IMR-90 (cell line): ENCODE results near the gene MAGEA6. TPM values are rescaled to one million over a fixed set of nuclear protein-coding genes. Genes with fewer than 3 reads are reported as not detected.
"Not testable (repeated sequence)": the region's sequence is repeated elsewhere in the genome, so short reads cannot be mapped to it uniquely, and the experiment has no call there.

Experiments used
- ATAC-seq: fragments of 200-7000 bp; cut with Tn5 transposase; 2 replicates; pipeline ENCODE4 v1.9.1; 2020; ENCODE audit warnings: low read depth, mild to moderate bottlenecking, moderate library complexity
- BruUV-seq: library from RNA; stranded (reverse); fragments of 400-500 nt; replicated peaks from 2 replicates; lab custom pipeline; 2021; lab: Mats Ljungman, UMichigan
- CTCF ChIA-PET: fragments of 300-600 bp; formaldehyde crosslinking; extraction: SDS; loops from one replicate; lab custom pipeline; 2021; ENCODE audit warnings: antibody characterized with exemption; lab: Yijun Ruan, JAX
- POLR2A ChIA-PET: fragments of 300-600 bp; sonication (Branson Sonifier 250); formaldehyde crosslinking; loops from one replicate; lab custom pipeline; 2022; ENCODE audit warnings: antibody characterized with exemption; ENCODE audit not compliant: unreplicated experiment; lab: Charles Lee
- DNase-seq: peaks from one replicate; pipeline ENCODE4 v3.0.0; 2013
- H2AFZ ChIP-seq: replicated peaks from 2 replicates; pipeline ENCODE3; 2013; ENCODE audit warnings: low read length, mild to moderate bottlenecking; ENCODE audit not compliant: poor library complexity
- H2AK5ac ChIP-seq: 2 replicates; pipeline ENCODE4 v1.6.1; 2013; ENCODE audit warnings: low read depth, low read length, inconsistent platforms
- H2AK9ac ChIP-seq: replicated peaks from 2 replicates; pipeline ENCODE3; 2013; ENCODE audit warnings: mild to moderate bottlenecking, low read depth, low read length, moderate library complexity; ENCODE audit not compliant: poor library complexity
- H2BK120ac ChIP-seq: 2 replicates; pipeline ENCODE4 v1.6.1; 2013; ENCODE audit warnings: low read depth, low read length, inconsistent platforms
- H2BK15ac ChIP-seq: 3 replicates; pipeline ENCODE4 v1.6.1; 2013; ENCODE audit warnings: low read depth, low read length, inconsistent platforms
- H2BK20ac ChIP-seq: 2 replicates; pipeline ENCODE4 v1.6.1; 2013; ENCODE audit warnings: low read depth, mild to moderate bottlenecking, inconsistent platforms, low read length, moderate library complexity
- H2BK5ac ChIP-seq: 2 replicates; pipeline ENCODE4 v1.6.1; 2013; ENCODE audit warnings: mild to moderate bottlenecking, low read depth, low read length, inconsistent platforms; ENCODE audit not compliant: poor library complexity, severe bottlenecking
- H3K14ac ChIP-seq: replicated peaks from 2 replicates; pipeline ENCODE4 v1.6.1; 2013; ENCODE audit warnings: low read depth, low read length, inconsistent platforms
- H3K18ac ChIP-seq: 2 replicates; pipeline ENCODE4 v1.6.1; 2013; ENCODE audit warnings: low read depth, low read length, control low read depth
- H3K23ac ChIP-seq: 2 replicates; pipeline ENCODE4 v1.6.1; 2013; ENCODE audit warnings: low read depth, low read length, inconsistent platforms
- H3K27ac ChIP-seq: 2 replicates; pipeline ENCODE4 v1.5.1; 2013; ENCODE audit warnings: mild to moderate bottlenecking, control low read depth, low read length; ENCODE audit not compliant: insufficient read depth
- H3K27me3 ChIP-seq: 2 replicates; pipeline ENCODE4 v1.6.1; 2013; ENCODE audit warnings: low read length; ENCODE audit not compliant: control insufficient read depth, insufficient read depth
- H3K36me3 ChIP-seq: 2 replicates; pipeline ENCODE4 v1.6.1; 2013; ENCODE audit warnings: low read length, mixed read lengths; ENCODE audit not compliant: control insufficient read depth, insufficient read depth
- H3K4ac ChIP-seq: 2 replicates; pipeline ENCODE4 v1.6.1; 2013; ENCODE audit warnings: low read depth, low read length, inconsistent platforms
- H3K4me1 ChIP-seq: 2 replicates; pipeline ENCODE4 v1.6.1; 2013; ENCODE audit warnings: low read length, mixed read lengths; ENCODE audit not compliant: control insufficient read depth, insufficient read depth
- H3K4me2 ChIP-seq: 2 replicates; pipeline ENCODE4 v1.6.1; 2013; ENCODE audit warnings: low read depth, mild to moderate bottlenecking, control low read depth, low read length, moderate library complexity
- H3K4me3 ChIP-seq: 2 replicates; pipeline ENCODE4 v1.5.1; 2013; ENCODE audit warnings: low read depth, mild to moderate bottlenecking, control low read depth, low read length, moderate library complexity; ENCODE audit not compliant: insufficient read depth
- H3K56ac ChIP-seq: 2 replicates; pipeline ENCODE4 v1.6.1; 2013; ENCODE audit warnings: low read length, inconsistent platforms; ENCODE audit not compliant: insufficient read depth; ENCODE audit errors: extremely low read depth
- H3K79me1 ChIP-seq, 2 experiments: 2 replicates each; pipeline ENCODE4 v1.6.1; 2013; ENCODE audit warnings: low read length in 2 of 2, inconsistent platforms in 1 of 2, low read depth in 1 of 2
- H3K9ac ChIP-seq: 2 replicates; pipeline ENCODE4 v1.6.1; 2013; ENCODE audit warnings: low read depth, low read length, control low read depth
- H3K9me1 ChIP-seq: 2 replicates; pipeline ENCODE4 v1.6.1; 2013; ENCODE audit warnings: low read length, inconsistent platforms; ENCODE audit not compliant: insufficient read depth
- H3K9me3 ChIP-seq: 2 replicates; pipeline ENCODE4 v1.6.1; 2013; ENCODE audit warnings: low read length; ENCODE audit not compliant: control insufficient read depth, insufficient read depth
- H4K20me1 ChIP-seq: 2 replicates; pipeline ENCODE4 v1.6.1; 2013; ENCODE audit warnings: low read length, inconsistent platforms; ENCODE audit not compliant: insufficient read depth
- H4K5ac ChIP-seq: 2 replicates; pipeline ENCODE4 v1.6.1; 2013; ENCODE audit warnings: mild to moderate bottlenecking, low read depth, low read length, control low read depth
- H4K8ac ChIP-seq, 2 experiments: 2 replicates each; pipeline ENCODE4 v1.6.1; 2013; ENCODE audit warnings: low read depth in 2 of 2, low read length in 2 of 2, control low read depth in 1 of 2, inconsistent platforms in 1 of 2
- H4K91ac ChIP-seq: 2 replicates; pipeline ENCODE4 v1.6.1; 2013; ENCODE audit warnings: low read depth, low read length, inconsistent platforms; ENCODE audit not compliant: insufficient read depth
- BHLHE40 ChIP-seq: fragments of 150-350 bp; IDR thresholded peaks from 2 replicates; pipeline ENCODE4 v1.6.1; 2016; ENCODE audit warnings: mild to moderate bottlenecking, low read depth, low read length
- CEBPB ChIP-seq: IDR thresholded peaks from 2 replicates; pipeline ENCODE4 v1.6.1; 2012; ENCODE audit warnings: low read depth, low read length, improper control_type of control experiment
- MAFK ChIP-seq: IDR thresholded peaks from 2 replicates; pipeline ENCODE4 v1.6.1; 2012; ENCODE audit warnings: low read depth, low read length, improper control_type of control experiment
- MAZ ChIP-seq: IDR thresholded peaks from 2 replicates; pipeline ENCODE4 v1.6.1; 2012; ENCODE audit warnings: low read depth, mild to moderate bottlenecking, low read length, improper control_type of control experiment, moderate library complexity, borderline replicate concordance
- MXI1 ChIP-seq: IDR thresholded peaks from 2 replicates; pipeline ENCODE4 v1.6.1; 2012; ENCODE audit warnings: low read depth, mild to moderate bottlenecking, low read length, moderate library complexity, borderline replicate concordance
- RFX5 ChIP-seq: IDR thresholded peaks from 2 replicates; pipeline ENCODE4 v1.8.0; 2012; ENCODE audit warnings: low read depth, mild to moderate bottlenecking, low read length, moderate library complexity
- SMC3 ChIP-seq: fragments of 150-350 bp; IDR thresholded peaks from 2 replicates; pipeline ENCODE4 v1.6.1; 2016; ENCODE audit warnings: low read depth, mild to moderate bottlenecking, antibody characterized with exemption, low read length, moderate library complexity
- whole genome bisulfite sequencing, 2 experiments: methylation state at CpG; one replicate each; pipeline versions ENCODE4 v1.1.5 to v1.1.7; 2013; ENCODE audit warnings: missing lambda C conversion rate in 2 of 2; ENCODE audit not compliant: insufficient read length in 1 of 2; ENCODE audit errors: extremely low coverage in 2 of 2; 5-methylcytosine and 5-hydroxymethylcytosine counted together
- dilution Hi-C: fragments of 300-500 bp; cut with HindIII; formaldehyde crosslinking; loops from one replicate; pipeline ENCODE4 v1.14.3; 2018; ENCODE audit warnings: low sequenced_read_pairs; ENCODE audit not compliant: unreplicated experiment
- in situ Hi-C: fragments of 300-500 bp; cut with MboI; formaldehyde crosslinking; loops from 3 replicates; pipeline ENCODE4 v1.14.3; 2019; ENCODE audit warnings: low sequenced_read_pairs, inconsistent platforms, mixed read lengths
- intact Hi-C: fragments of 100-400 bp; cut with micrococcal nuclease; formaldehyde crosslinking; loops from 2 replicates; pipeline ENCODE4 v1.10.0; 2022
- polyA plus RNA-seq, 3 experiments: library from polyadenylated mRNA; depleted of rRNA; stranded (reverse); fragments of >200 nt; gene quantifications; 2 replicates each; pipeline ENCODE4 v1.2.3, GENCODE V29; 2012; ENCODE audit warnings: low replicate concordance in 1 of 3
- total RNA-seq: library from RNA; depleted of rRNA; stranded (reverse); fragments of >200 nt; gene quantifications from 2 replicates; pipeline ENCODE4 v1.2.3, GENCODE V29; 2012

The MAGEA6 gene
- total and polyA plus RNA-seq, 2 of the 4 experiments (the other 2 are of a cell fraction) = not detected

DNA sequence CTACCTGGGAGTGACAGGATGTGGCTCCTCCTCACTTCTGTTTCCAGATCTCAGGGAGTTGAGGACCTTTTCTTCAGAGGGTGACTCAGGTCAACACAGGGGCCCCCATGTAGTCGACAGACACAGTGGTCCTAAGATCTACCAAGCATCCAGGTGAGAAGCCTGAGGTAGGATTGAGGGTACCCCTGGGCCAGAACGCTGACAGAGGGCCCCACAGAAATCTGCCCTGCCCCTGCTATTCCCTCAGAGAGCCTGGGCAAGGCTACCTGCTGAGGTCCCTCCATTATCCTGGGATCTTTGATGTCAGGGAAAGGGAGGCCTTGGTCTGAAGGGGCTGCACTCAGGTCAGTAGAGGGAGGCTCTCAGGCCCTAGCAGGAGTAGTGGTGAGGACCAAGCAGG lies 34.4 kb downstream of the MAGEA6 start:
- no peak overlapping the region for H2BK20ac ChIP-seq
- H3K9ac ChIP-seq = no peak overlapping the region
- no peak overlapping the region for H3K4me2 ChIP-seq
- H2BK15ac ChIP-seq = no peak overlapping the region
- no peak overlapping the region for H2AK9ac ChIP-seq
- intact Hi-C loops = no loop called here
- no peaks in the 10 kb centered on the region for H3K4me1 ChIP-seq
- no peak overlapping the region for H3K4ac ChIP-seq
- DNase-seq (no peak), ATAC-seq (no peak)
- dilution Hi-C loops = no loop called here
- no peak for TF ChIP-seq RFX5
- TF ChIP-seq MAZ = no peak
- no peak for TF ChIP-seq MXI1
- TF ChIP-seq BHLHE40 = no peak
- no peak for TF ChIP-seq SMC3
- no peak for TF ChIP-seq CEBPB
- TF ChIP-seq MAFK = no peak
- no peak overlapping the region for H4K91ac ChIP-seq
- no peak overlapping the region for H3K18ac ChIP-seq
- no peak overlapping the region for H4K8ac ChIP-seq
- no peaks in the 10 kb centered on the region for H3K27me3 ChIP-seq
- H3K36me3 ChIP-seq = no peaks in the 10 kb centered on the region
- WGBS, 2 experiments = no CpG with 5 or more reads among the region's 2 CpGs
- H3K23ac ChIP-seq = no peak overlapping the region
- H2AFZ ChIP-seq = no peak overlapping the region
- H3K4me3 ChIP-seq = no peak overlapping the region
- in situ Hi-C loops = no loop called here
- H3K27ac ChIP-seq = no peak overlapping the region
- BruUV-seq = no TSS peak
- H4K5ac ChIP-seq = no peak overlapping the region
- no peaks in the 10 kb centered on the region; the same call in 1 of the 2 replicates for H3K9me3 ChIP-seq
- no peak overlapping the region for H3K14ac ChIP-seq
- H2AK5ac ChIP-seq = no peak overlapping the region
- CTCF ChIA-PET = no interaction called here
- no peaks in the 10 kb centered on the region for H3K9me1 ChIP-seq
- no peak overlapping the region for H2BK120ac ChIP-seq
- POLR2A ChIA-PET = no interaction called here
- no peak overlapping the region for H3K56ac ChIP-seq
- no peak overlapping the region for H2BK5ac ChIP-seq
- H3K79me1 ChIP-seq = no peaks in the 10 kb centered on the region
- H4K20me1 ChIP-seq = no peaks in the 10 kb centered on the region

GRCh38 chrX:152734143-152734858 lies 35.2 kb downstream of the MAGEA6 start:
- H2BK5ac ChIP-seq, H3K4ac ChIP-seq, dilution Hi-C loops, H3K27ac ChIP-seq, H3K9me1 ChIP-seq, H3K4me1 ChIP-seq, H2BK120ac ChIP-seq, CTCF ChIA-PET, H4K8ac ChIP-seq, intact Hi-C loops, H4K91ac ChIP-seq, BruUV-seq, H2AK9ac ChIP-seq, DNase-seq, H3K4me2 ChIP-seq, H3K79me1 ChIP-seq, ATAC-seq, H3K4me3 ChIP-seq, H2BK20ac ChIP-seq, H3K27me3 ChIP-seq, H3K9me3 ChIP-seq, H3K14ac ChIP-seq, H2AK5ac ChIP-seq, H3K36me3 ChIP-seq, H4K5ac ChIP-seq, in situ Hi-C loops, H3K56ac ChIP-seq, H3K18ac ChIP-seq, H2AFZ ChIP-seq, POLR2A ChIA-PET, H3K9ac ChIP-seq, H2BK15ac ChIP-seq, H4K20me1 ChIP-seq, H3K23ac ChIP-seq: not testable (repeated sequence)
- WGBS, 2 experiments = 71% methylated on average over 7 of the region's 22 CpGs; no CpG with 5 or more reads in 1 of the 2 experiments
